ENCODE measurements around the gene PTTG2. TPM values are rescaled to one million over a fixed set of nuclear protein-coding genes. Genes with fewer than 3 reads are reported as not detected.

Gene PTTG2
- total and polyA plus RNA-seq, 2 of the 13 experiments (the other 11 are each of a cell fraction or from before 2014, with no cell fraction given) = not detected

GRCh38 chr4:37970702-37971101 is 10.5 kb downstream of the PTTG2 start:
- Histone ChIP-seq H3K4me1 (ENCODE audit: insufficient read depth, low read length) (peaks cover 23% of the 10 kb centered on the region), H3K27me3 (ENCODE audit: control insufficient read depth in 1 of 2, insufficient read depth in 2 of 2, low read length in 2 of 2) (no peaks in the 10 kb centered on the region; a peak in 1 of 5 replicates), H3K9ac (ENCODE audit: insufficient read depth, low read depth, low read length) (no peak overlapping the region), H3K9me3 (ENCODE audit: low read length) (no peaks in the 10 kb centered on the region), H3K36me3 (replicated peaks in 1 of 2; ENCODE audit: control insufficient read depth in 1 of 2, insufficient read depth in 2 of 2, low read length in 2 of 2) (no peaks in the 10 kb centered on the region), H3K79me2 (ENCODE audit: insufficient read depth, low read length) (no peaks in the 10 kb centered on the region), H3K4me3 (replicated peaks in 1 of 3; ENCODE audit: insufficient read depth in 1 of 3, low read depth in 2 of 3, low read length in 3 of 3) (no peak overlapping the region), H2AFZ (ENCODE audit: low read length) (no peak overlapping the region), H3K4me2 (ENCODE audit: low read depth, low read length) (no peak overlapping the region), H3K27ac (ENCODE audit: extremely low read length, insufficient read depth, low read length) (no peak overlapping the region), H4K20me1 (ENCODE audit: insufficient read depth, low read length) (no peaks in the 10 kb centered on the region)
- BruUV-seq (replicated peaks) = no TSS peak
- DNase-seq (ENCODE audit: low spot score) (peak; percentile 47), ATAC-seq (peak; percentile 76), FAIRE-seq (no peak)
- ChIA-PET POLR2A (no interaction called here), CTCF (ENCODE audit: low intra/inter-chr PET ratio, low total read pairs) (no interaction called here)
- 36% methylated on average over 1 of the region's 1 CpG for WGBS (ENCODE audit: low lambda C conversion rate)
- in situ Hi-C loops (cut with HindIII; ENCODE audit: extremely low pct_ligation_motif_present, low pct_unique_long_range_greater_than_20kb) (no loop called here), intact Hi-C loops (cut with micrococcal nuclease; ENCODE audit: unreplicated experiment) (loop anchor here (10.0 kb wide), 1 partner anchor 86 kb away; no protein-coding TSS in a partner anchor)
- no peak for TF ChIP-seq ZNF362 (CRISPR knock-in tag; IDR thresholded peaks at IDR 0.05; ENCODE audit: borderline replicate concordance)
- no peak for TF ChIP-seq SMAD9 (CRISPR knock-in tag; IDR thresholded peaks at IDR 0.05)
- no peak for TF ChIP-seq CERS6 (CRISPR knock-in tag; IDR thresholded peaks at IDR 0.05)
- TF ChIP-seq NFAT5 (CRISPR knock-in tag; IDR thresholded peaks at IDR 0.05) = no peak
- peak; percentile 61 for TF ChIP-seq CTCF (CRISPR knock-in tag; IDR thresholded peaks at IDR 0.05)
- TF ChIP-seq FOSL2 (CRISPR knock-in tag; IDR thresholded peaks at IDR 0.05) = peak; percentile 21; the same call in 1 of the 2 replicates
- TF ChIP-seq RXRA (CRISPR knock-in tag; IDR thresholded peaks at IDR 0.05) = no peak
- 0 out of 2 replicates have a peak, but pooled peaks have one; percentile 73 for TF ChIP-seq ATF2 (CRISPR knock-in tag; IDR thresholded peaks at IDR 0.05)

All from HepG2 (cell line).